Thoracic aorta (tissue), 2 donors: Measurements from ENCODE around the gene TEX2. TPM values are rescaled to one million over a fixed set of nuclear protein-coding genes. Genes with fewer than 3 reads are reported as not detected.

Source experiments
- ATAC-seq: fragments of 150-250 bp; one replicate; pipeline ENCODE4 v1.8.0; 2017; ENCODE audit warnings: low read depth; ENCODE audit not compliant: insufficient number of reproducible peaks, low FRiP score
- DNase-seq: peaks from one replicate; pipeline ENCODE4 v3.0.0-alpha.2; 2020; ENCODE audit warnings: low spot score
- H3K27ac ChIP-seq, 2 donors: fragments of 200-600 bp; sonication (generic); 1 replicate in 1 of 2; 2 replicates in 1 of 2; pipeline ENCODE4 v1.5.1; 2016; ENCODE audit warnings: mild to moderate bottlenecking in 2 of 2, moderate library complexity in 2 of 2
- H3K27me3 ChIP-seq: fragments of 200-600 bp; sonication (generic); replicated peaks from 2 replicates; pipeline ENCODE4 v1.6.0; 2016; ENCODE audit warnings: mild to moderate bottlenecking; ENCODE audit not compliant: insufficient read depth
- H3K36me3 ChIP-seq: fragments of 200-600 bp; sonication (generic); one replicate; pipeline ENCODE4 v1.5.1; 2016
- H3K4me1 ChIP-seq, 2 donors: fragments of 200-600 bp; sonication (generic); 1 replicate in 1 of 2; 2 replicates in 1 of 2; pipeline versions ENCODE4 v1.5.1 to v1.6.0; 2016; ENCODE audit warnings: low read depth in 2 of 2, mild to moderate bottlenecking in 1 of 2; ENCODE audit not compliant: control insufficient read depth in 1 of 2
- H3K4me3 ChIP-seq: fragments of 200-600 bp; sonication (generic); 2 replicates; pipeline ENCODE4 v1.5.1; 2016; ENCODE audit warnings: mild to moderate bottlenecking
- H3K9me3 ChIP-seq: fragments of 200-600 bp; sonication (generic); 2 replicates; pipeline ENCODE4 v1.5.1; 2016
- total RNA-seq, 2 donors: library from RNA; depleted of rRNA; stranded (reverse); fragments of >200 nt; gene quantifications; one replicate each; pipeline versions ENCODE4 v1.1.0 to v1.2.3, GENCODE V29; 2016
- TF ChIP-seq, protein P1 (sequence below): fragments of 200-600 bp; sonication (generic); IDR thresholded peaks from one replicate; pipeline ENCODE4 v1.5.1; 2019; ENCODE audit warnings: antibody characterized with exemption

Gene TEX2
- total RNA-seq, 2 donors from 2014 or later = 27.5 to 70.7 TPM

DNA sequence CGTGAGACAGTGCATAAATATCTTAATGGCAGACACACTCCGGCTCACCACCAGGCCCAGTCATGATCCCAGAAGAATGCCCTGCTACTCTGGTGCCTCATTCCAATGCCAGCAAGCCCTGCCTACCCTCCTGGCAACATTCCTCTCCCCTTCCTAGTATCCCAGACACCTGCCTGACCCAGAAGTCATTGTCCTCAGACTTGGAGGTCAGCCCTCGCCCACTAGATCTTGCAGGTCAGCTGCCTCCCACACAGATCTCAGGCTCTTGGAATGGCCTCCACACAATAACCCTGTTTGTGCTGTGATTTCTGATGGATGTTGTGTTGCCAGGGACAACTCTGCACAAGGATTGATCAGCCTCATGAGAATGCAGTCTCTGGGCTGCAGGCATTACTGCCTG is 1.8 kb upstream of the TEX2 start:
- H3K9me3 ChIP-seq = no peaks in the 10 kb centered on the region
- H3K27ac ChIP-seq = no peak overlapping the region
- H3K4me1 ChIP-seq = peaks cover 15 to 26% of the 10 kb centered on the region in 2 donors
- no peak for ATAC-seq
- H3K27me3 ChIP-seq = no peaks in the 10 kb centered on the region
- TF ChIP-seq, protein P1, sequence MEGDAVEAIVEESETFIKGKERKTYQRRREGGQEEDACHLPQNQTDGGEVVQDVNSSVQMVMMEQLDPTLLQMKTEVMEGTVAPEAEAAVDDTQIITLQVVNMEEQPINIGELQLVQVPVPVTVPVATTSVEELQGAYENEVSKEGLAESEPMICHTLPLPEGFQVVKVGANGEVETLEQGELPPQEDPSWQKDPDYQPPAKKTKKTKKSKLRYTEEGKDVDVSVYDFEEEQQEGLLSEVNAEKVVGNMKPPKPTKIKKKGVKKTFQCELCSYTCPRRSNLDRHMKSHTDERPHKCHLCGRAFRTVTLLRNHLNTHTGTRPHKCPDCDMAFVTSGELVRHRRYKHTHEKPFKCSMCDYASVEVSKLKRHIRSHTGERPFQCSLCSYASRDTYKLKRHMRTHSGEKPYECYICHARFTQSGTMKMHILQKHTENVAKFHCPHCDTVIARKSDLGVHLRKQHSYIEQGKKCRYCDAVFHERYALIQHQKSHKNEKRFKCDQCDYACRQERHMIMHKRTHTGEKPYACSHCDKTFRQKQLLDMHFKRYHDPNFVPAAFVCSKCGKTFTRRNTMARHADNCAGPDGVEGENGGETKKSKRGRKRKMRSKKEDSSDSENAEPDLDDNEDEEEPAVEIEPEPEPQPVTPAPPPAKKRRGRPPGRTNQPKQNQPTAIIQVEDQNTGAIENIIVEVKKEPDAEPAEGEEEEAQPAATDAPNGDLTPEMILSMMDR = no peak
- no peak overlapping the region for H3K4me3 ChIP-seq
- no peak for DNase-seq
- no peaks in the 10 kb centered on the region for H3K36me3 ChIP-seq

DNA sequence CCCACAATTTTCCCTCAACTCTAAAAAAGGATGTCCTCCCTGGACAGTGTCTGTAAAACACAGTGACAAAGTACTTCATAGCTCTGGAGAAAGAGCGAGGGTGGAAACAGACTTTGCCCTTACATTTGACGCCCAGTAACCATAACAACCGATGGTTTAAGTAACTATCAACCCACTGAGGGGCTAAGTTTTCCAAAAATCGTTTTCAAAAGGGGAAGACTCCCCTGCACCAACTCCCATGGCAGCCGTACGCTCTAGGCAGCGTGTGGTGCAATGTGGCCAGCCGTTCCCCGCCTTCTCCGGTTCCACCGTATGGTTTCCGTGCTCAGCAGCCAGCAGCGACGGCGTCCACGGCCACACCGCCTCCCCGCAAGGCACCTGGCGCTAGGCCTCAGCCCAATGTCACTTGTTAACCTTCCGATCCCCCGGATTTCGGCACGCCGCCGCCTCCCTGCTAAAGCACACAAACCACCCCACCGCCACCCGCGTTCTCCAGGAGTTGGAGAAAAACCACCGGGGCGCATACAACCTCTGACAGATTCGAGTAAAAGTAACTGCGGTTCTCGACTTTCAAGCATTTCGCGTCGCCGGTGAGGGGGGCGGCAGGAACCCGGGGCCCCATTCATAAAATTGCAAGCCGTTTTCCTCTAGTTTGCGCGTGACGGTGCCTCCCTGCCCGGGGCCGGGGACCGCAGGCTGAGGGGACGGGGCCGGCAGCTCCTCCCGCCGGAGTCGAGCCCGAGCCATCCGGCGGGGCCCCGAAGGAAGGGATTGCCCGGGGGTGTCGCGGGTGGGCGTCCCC is 661 bp downstream of the TEX2 start:
- ATAC-seq (no peak), DNase-seq (no peak)
- no peaks in the 10 kb centered on the region for H3K27me3 ChIP-seq

DNA sequence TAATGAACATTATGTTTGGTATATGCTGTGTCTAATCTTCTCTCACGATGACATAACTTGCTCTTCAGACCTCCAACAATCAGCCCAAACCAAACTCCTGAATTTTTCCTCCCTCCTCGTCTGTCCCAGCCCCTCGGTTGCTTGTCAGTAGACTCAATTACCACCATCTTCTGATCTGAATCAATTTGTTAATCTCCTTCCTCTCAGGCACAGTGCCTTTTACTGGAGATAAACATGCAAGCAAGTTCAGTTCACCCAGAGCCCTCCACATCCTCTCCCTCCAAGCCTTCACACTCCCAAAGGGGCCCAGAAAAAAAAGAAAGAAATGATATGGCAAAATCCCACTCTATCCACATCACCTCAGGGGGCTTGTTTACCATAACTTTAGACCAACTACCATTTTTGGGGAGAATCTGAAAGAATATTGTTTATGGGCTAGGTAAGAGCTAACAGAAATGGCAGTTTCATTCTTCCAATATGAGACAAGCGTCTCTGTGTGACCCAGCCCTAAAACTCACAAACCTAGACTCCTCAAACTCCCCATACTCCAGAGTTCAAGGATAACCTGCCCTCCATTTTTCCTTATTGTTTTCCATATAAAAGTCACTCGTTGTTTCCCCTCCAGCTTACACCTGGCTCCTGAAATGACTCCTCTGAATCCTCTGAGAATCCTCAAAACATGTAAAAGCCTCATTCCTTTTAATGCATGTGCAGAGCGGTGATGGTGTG is 1.5 kb downstream of the TEX2 start:
- H3K4me1 ChIP-seq = peaks cover 27 to 44% of the 10 kb centered on the region in 2 donors
- no peak for ATAC-seq
- H3K4me3 ChIP-seq = peak overlapping the region; percentile 96
- H3K27me3 ChIP-seq = no peaks in the 10 kb centered on the region
- no peaks in the 10 kb centered on the region for H3K9me3 ChIP-seq
- TF ChIP-seq, protein P1 = no peak
- peak overlapping the region; percentile 83 to 87 for H3K27ac ChIP-seq
- no peak for DNase-seq
- no peaks in the 10 kb centered on the region for H3K36me3 ChIP-seq

More for the DNA sequence above, 661 bp downstream of the TEX2 start:
- TF ChIP-seq, protein P1 = no peak
- H3K27ac ChIP-seq = peak overlapping the region; percentile 83 to 87
- H3K9me3 ChIP-seq = no peaks in the 10 kb centered on the region
- peak overlapping the region; percentile 96 for H3K4me3 ChIP-seq
- H3K4me1 ChIP-seq = peaks cover 22 to 36% of the 10 kb centered on the region in 2 donors
- no peaks in the 10 kb centered on the region for H3K36me3 ChIP-seq

DNA sequence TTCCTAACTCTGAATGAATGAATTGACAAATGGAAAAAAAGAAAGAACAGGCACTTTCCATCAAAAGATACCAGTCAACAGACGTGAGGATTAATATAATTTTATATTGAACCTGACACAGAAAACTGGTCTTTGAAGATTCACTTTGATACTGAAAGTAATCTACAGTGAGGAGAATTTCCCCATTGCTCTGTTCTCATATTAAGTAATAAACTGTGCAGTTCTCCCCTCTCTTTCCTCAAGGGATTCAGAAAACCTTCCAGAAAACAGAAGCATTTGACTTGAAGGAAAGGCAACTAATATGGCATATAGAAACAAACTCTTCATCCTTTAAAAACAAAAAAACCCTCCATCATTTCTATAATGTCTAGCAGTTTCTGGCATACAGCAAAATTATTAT is 2.2 kb downstream of the TEX2 start:
- ATAC-seq = no peak
- TF ChIP-seq, protein P1 = no peak
- peaks cover 27 to 51% of the 10 kb centered on the region in 2 donors for H3K4me1 ChIP-seq
- no peak for DNase-seq
- H3K36me3 ChIP-seq = no peaks in the 10 kb centered on the region
- no peak overlapping the region for H3K27ac ChIP-seq
- no peaks in the 10 kb centered on the region for H3K27me3 ChIP-seq
- H3K9me3 ChIP-seq = no peaks in the 10 kb centered on the region
- no peak overlapping the region for H3K4me3 ChIP-seq

DNA sequence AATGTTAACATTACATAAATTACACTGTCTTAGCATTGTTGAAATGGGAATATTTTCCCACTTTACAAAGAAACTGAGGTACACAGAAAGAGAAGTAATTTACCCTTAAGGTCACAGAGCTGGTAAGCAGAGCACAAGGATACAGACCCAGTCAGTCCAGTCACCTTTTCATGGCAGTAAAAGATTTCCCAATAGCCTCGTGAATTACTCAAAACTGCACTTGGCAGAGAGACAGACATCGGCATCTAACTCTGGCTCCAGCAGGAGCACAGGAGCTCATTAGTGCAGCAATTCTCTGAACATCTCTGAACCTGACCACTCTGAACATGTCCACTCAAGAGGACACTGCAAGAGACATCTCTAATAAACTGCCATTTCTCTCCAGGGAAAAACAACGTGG is 3.1 kb downstream of the TEX2 start:
- no peaks in the 10 kb centered on the region for H3K9me3 ChIP-seq
- ATAC-seq = no peak
- no peak overlapping the region for H3K27ac ChIP-seq
- DNase-seq = no peak
- H3K4me1 ChIP-seq = peaks cover 27 to 53% of the 10 kb centered on the region in 2 donors
- no peaks in the 10 kb centered on the region for H3K36me3 ChIP-seq
- TF ChIP-seq, protein P1 = no peak
- H3K27me3 ChIP-seq = no peaks in the 10 kb centered on the region
- no peak overlapping the region for H3K4me3 ChIP-seq
